Small intestine (tissue), 7 donors: ENCODE data around the gene DNAH10. TPM values are rescaled to one million over a fixed set of nuclear protein-coding genes. Genes with fewer than 3 reads are reported as not detected.
"Not testable (repeated sequence)": the region's sequence is repeated elsewhere in the genome, so short reads cannot be mapped to it uniquely, and the experiment has no call there.

Experiments
- DNase-seq, 2 donors: peaks; one replicate each; pipeline versions ENCODE4 v3.0.0 to v3.0.0-alpha.2; 2013
- FAIRE-seq: peaks from 2 replicates; lab custom pipeline; 2012; peaks lifted over from hg19 to GRCh38; lab: Jason Lieb, UNC
- H3K27ac ChIP-seq, 3 donors: one replicate each; pipeline ENCODE4 v1.5.1; 2013; ENCODE audit warnings: low read length in 2 of 3, mild to moderate bottlenecking in 2 of 3, control low read depth in 1 of 3, inconsistent platforms in 1 of 3, low read depth in 1 of 3, moderate library complexity in 1 of 3
- H3K27me3 ChIP-seq, 3 donors: one replicate each; pipeline ENCODE4 v1.6.1; 2013; ENCODE audit warnings: low read length in 3 of 3, inconsistent platforms in 1 of 3; ENCODE audit not compliant: control insufficient read depth in 3 of 3, insufficient read depth in 3 of 3
- H3K36me3 ChIP-seq, 3 donors: one replicate each; pipeline ENCODE4 v1.6.1; 2013; ENCODE audit warnings: low read length in 3 of 3, inconsistent platforms in 1 of 3, low read depth in 1 of 3, mild to moderate bottlenecking in 1 of 3, moderate library complexity in 1 of 3; ENCODE audit not compliant: control insufficient read depth in 3 of 3, insufficient read depth in 2 of 3
- H3K4me1 ChIP-seq, 3 donors: one replicate each; pipeline ENCODE4 v1.6.1; 2013; ENCODE audit warnings: low read length in 2 of 3, inconsistent platforms in 1 of 3, low read depth in 1 of 3, mild to moderate bottlenecking in 1 of 3, moderate library complexity in 1 of 3; ENCODE audit not compliant: control insufficient read depth in 3 of 3, insufficient read depth in 2 of 3
- H3K4me3 ChIP-seq, 3 donors: one replicate each; pipeline ENCODE4 v1.5.1; 2013; ENCODE audit warnings: low read length in 3 of 3, control low read depth in 1 of 3, inconsistent platforms in 1 of 3, low read depth in 1 of 3, mild to moderate bottlenecking in 1 of 3, moderate library complexity in 1 of 3
- H3K9me3 ChIP-seq, 2 donors: one replicate each; pipeline ENCODE4 v1.6.1; 2013; ENCODE audit warnings: low read depth in 1 of 2, low read length in 1 of 2; ENCODE audit not compliant: control insufficient read depth in 2 of 2, insufficient read depth in 1 of 2
- WGBS, 3 donors: extraction: QIAGEN DNeasy Blood & Tissue Kit; methylation state at CpG; one replicate each; pipeline ENCODE4 v1.1.7; 2013; 5-methylcytosine and 5-hydroxymethylcytosine counted together
- polyA plus RNA-seq, 4 donors: library from polyadenylated mRNA; stranded (reverse) in 3 of 4; unstranded in 1 of 4; fragments of 200-250 nt in 3 of 4; fragments of 120-200 nt in 1 of 4; gene quantifications; one replicate each; pipeline versions ENCODE4 v1.2.1 to v1.2.3, GENCODE V29; 2013
- donor health status: healthy with polysubstance abuse.
- donor health status: control.
- donor health status: control.
- donor health status: Bipolar disorder and iron deficiency.
- donor health status: healthy.

The DNAH10 gene
- polyA plus RNA-seq, 4 donors: 0.22 to 0.50 (median 0.45) TPM; not detected in 1

DNA sequence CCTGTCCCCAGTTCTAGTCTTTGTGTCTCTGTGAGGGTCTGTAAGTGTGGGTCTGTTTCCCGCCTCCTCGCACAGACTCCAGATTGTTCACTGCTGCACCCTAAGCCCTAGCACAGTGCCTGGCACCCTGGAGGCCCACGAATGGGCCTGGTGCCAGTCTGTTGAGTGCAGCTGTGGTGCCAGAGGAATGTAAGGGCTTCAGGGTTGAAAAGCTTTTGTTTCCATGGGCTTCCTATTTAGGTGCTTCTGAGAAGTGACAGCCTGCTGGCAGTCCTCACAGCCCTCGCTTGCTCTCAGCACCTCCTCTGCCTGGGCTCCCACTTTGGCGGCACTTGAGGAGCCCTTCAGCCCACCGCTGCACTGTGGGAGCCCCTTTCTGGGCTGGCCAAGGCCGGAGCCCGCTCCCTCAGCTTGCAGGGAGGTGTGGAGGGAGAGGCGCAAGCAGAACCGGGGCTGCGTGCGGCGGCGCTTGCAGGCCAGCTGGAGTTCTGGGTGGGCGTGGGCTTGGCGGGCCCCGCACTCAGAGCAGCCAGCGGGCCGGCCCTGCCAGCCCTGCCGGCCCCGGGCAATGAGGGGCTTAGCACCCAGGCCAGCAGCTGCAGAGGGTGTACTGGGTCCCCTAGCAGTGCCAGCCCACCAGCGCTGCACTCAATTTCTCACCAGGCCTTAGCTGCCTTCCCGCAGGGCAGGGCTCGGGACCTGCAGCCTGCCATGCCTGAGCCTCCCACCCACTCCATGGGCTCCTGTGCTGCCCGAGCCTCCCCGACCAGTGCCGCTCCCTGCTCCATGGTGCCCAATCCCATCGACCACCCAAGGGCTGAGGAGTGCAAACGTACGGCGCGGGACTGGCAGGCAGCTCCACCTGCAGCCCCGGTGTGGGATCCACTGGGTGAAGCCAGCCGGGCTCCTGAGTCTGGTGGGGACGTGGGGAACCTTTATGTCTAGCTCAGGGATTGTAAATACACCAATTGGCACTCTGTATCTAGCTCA lies 184.7 kb downstream of the DNAH10 start:
- H3K27me3 ChIP-seq, FAIRE-seq, DNase-seq, H3K27ac ChIP-seq, H3K4me3 ChIP-seq: not testable (repeated sequence)
- WGBS, 3 donors: 95 to 97% (median 95%) methylated on average over 25 to 34 of the region's 35 CpGs
- H3K9me3 ChIP-seq: peaks cover 0 to 13% of the 10 kb centered on the region in 2 donors
- peaks cover 6 to 51% (median 9%) of the 10 kb centered on the region in 3 donors for H3K36me3 ChIP-seq
- H3K4me1 ChIP-seq: peaks cover 0 to 22% (median 7%) of the 10 kb centered on the region in 3 donors

DNA sequence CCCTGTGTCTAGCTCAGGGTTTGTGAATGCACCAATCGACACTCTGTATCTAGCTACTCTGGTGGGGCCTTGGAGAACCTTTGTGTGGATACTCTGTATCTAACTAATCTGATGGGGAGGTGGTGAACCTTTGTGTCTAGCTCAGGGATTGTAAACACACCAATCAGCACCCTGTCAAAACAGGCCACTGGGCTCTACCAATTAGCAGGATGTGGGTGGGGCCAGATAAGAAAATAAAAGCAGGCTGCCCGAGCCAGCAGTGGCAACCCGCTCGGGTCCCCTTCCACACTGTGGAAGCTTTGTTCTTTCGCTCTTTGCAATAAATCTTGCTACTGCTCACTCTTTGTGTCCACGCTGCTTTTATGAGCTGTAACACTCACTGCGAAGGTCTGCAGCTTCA lies 185.4 kb downstream of the DNAH10 start:
- not testable (repeated sequence) for FAIRE-seq, H3K27ac ChIP-seq, H3K4me3 ChIP-seq, H3K27me3 ChIP-seq, DNase-seq, H3K9me3 ChIP-seq
- Histone ChIP-seq H3K4me1 (peaks cover 0 to 22% (median 7%) of the 10 kb centered on the region in 3 donors), H3K36me3 (peaks cover 3 to 44% (median 4%) of the 10 kb centered on the region in 3 donors)
- 72 to 90% (median 83%) methylated on average over 5 to 7 of the region's 7 CpGs for WGBS, 3 donors

- DNase-seq (no peak), FAIRE-seq (no peak)
- H3K4me3 ChIP-seq: no peak overlapping the region
- H3K4me1 ChIP-seq: peaks cover 0 to 22% (median 7%) of the 10 kb centered on the region in 3 donors
- no peaks in the 10 kb centered on the region for H3K27me3 ChIP-seq
- peaks cover 0 to 9% of the 10 kb centered on the region in 2 donors for H3K9me3 ChIP-seq
- peak overlapping the region in 2 of 3 donors; percentile 86 for H3K27ac ChIP-seq
- H3K36me3 ChIP-seq: peaks cover 0 to 36% (median 4%) of the 10 kb centered on the region in 3 donors
- WGBS, 3 donors: 95 to 97% (median 95%) methylated on average over 11 of the region's 11 CpGs
Measured at GRCh38 chr12:123948401-123948795, 186.3 kb downstream of the DNAH10 start.

GRCh38 chr12:123948796-123949769 lies 187.0 kb downstream of the DNAH10 start:
- H3K36me3 ChIP-seq: peaks cover 0 to 30% (median 4%) of the 10 kb centered on the region in 3 donors
- H3K4me3 ChIP-seq: peak overlapping the region in 1 of 3 donors; percentile 12
- WGBS, 3 donors: 39 to 71% (median 46%) methylated on average over 19 of the region's 19 CpGs
- peak; percentile 89 to 95 for DNase-seq
- H3K9me3 ChIP-seq: peaks cover 0 to 9% of the 10 kb centered on the region in 2 donors
- no peaks in the 10 kb centered on the region for H3K27me3 ChIP-seq
- no peak for FAIRE-seq
- peak overlapping the region; percentile 40 to 86 (median 86) for H3K27ac ChIP-seq
- peaks cover 0 to 22% (median 7%) of the 10 kb centered on the region in 3 donors for H3K4me1 ChIP-seq

DNA sequence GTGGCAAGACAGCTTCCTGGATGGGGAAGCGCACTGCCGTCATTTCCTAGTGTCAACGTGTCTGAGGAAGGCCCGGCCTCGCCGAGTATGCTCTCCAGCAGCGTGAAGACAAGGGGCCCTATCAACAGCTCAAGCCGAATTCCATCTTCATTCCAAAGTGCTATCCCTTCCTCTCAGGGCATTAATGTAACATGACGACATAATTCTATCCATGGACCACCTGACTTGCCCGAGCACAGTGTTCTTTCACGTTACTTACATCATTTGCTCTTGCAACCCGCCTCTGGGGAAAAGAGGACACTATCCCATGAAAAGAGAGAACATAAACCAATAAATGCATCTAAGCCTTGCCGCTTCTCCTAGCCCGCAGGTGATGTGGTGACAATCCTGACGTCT lies 187.7 kb downstream of the DNAH10 start:
- FAIRE-seq (no peak), DNase-seq (no peak)
- H3K9me3 ChIP-seq: peaks cover 0 to 9% of the 10 kb centered on the region in 2 donors
- WGBS, 3 donors: 89 to 92% (median 91%) methylated on average over 15 of the region's 15 CpGs
- peaks cover 0 to 26% (median 4%) of the 10 kb centered on the region in 3 donors for H3K36me3 ChIP-seq
- H3K27ac ChIP-seq: peak overlapping the region in 2 of 3 donors; percentile 69 to 86
- no peak overlapping the region for H3K4me3 ChIP-seq
- no peaks in the 10 kb centered on the region for H3K27me3 ChIP-seq
- H3K4me1 ChIP-seq: peaks cover 0 to 22% (median 7%) of the 10 kb centered on the region in 3 donors

- Histone ChIP-seq H3K36me3 (peaks cover 0 to 20% (median 0%) of the 10 kb centered on the region in 3 donors), H3K27ac (peak overlapping the region in 1 of 3 donors; percentile 86), H3K9me3 (peaks cover 0 to 9% of the 10 kb centered on the region in 2 donors), H3K27me3 (no peaks in the 10 kb centered on the region), H3K4me3 (no peak overlapping the region), H3K4me1 (peaks cover 0 to 22% (median 7%) of the 10 kb centered on the region in 3 donors)
- FAIRE-seq: no peak
- WGBS, 3 donors: 88 to 95% (median 93%) methylated on average over 15 of the region's 15 CpGs
- DNase-seq: no peak
Measured at GRCh38 chr12:123950476-123951349, 188.6 kb downstream of the DNAH10 start.

- Histone ChIP-seq H3K27ac (no peak overlapping the region), H3K9me3 (peaks cover 0 to 9% of the 10 kb centered on the region in 2 donors), H3K4me1 (peaks cover 0 to 22% (median 7%) of the 10 kb centered on the region in 3 donors), H3K4me3 (no peak overlapping the region), H3K27me3 (no peaks in the 10 kb centered on the region), H3K36me3 (peaks cover 0 to 13% (median 0%) of the 10 kb centered on the region in 3 donors)
- DNase-seq: no peak
- no peak for FAIRE-seq
- 86 to 92% (median 91%) methylated on average over 4 of the region's 4 CpGs for WGBS, 3 donors
Measured at GRCh38 chr12:123951467-123951866, 189.4 kb downstream of the DNAH10 start.
